A549 (cell line): ENCODE data around the gene AFAP1L2. TPM values are rescaled to one million over a fixed set of nuclear protein-coding genes. Genes with fewer than 3 reads are reported as not detected.

Source experiments
- ATAC-seq, 2 experiments: fragments of 200-7000 bp in 1 of 2; fragments of >200 bp in 1 of 2; cut with Nextera tagmentation in 1 of 2; cut with Tn5 transposase in 1 of 2; 3 replicates each; pipeline versions ENCODE4 v1.8.0 to v1.9.1; 2018 to 2020; ENCODE audit warnings: mild to moderate bottlenecking in 1 of 2, moderate library complexity in 1 of 2
- CTCF ChIA-PET: fragments of 300-600 bp; sonication (Branson Sonifier 250); formaldehyde crosslinking; extraction: SDS; loops from one replicate; lab custom pipeline; 2021; ENCODE audit warnings: antibody characterized with exemption, inconsistent platforms; lab: Yijun Ruan, JAX
- POLR2A ChIA-PET: fragments of 350-600 bp; formaldehyde crosslinking; extraction: SDS; loops from one replicate; lab custom pipeline; 2021; ENCODE audit warnings: antibody characterized with exemption, inconsistent platforms; lab: Yijun Ruan, JAX
- DNase-seq, 2 experiments: peaks; one replicate each; pipeline versions ENCODE4 v3.0.0 to v3.0.0-alpha.2; 2011 to 2016; ENCODE audit warnings: low read depth in 1 of 2, low spot score in 1 of 2
- FAIRE-seq: peaks from 2 replicates; lab custom pipeline; 2011; peaks lifted over from hg19 to GRCh38; lab: Jason Lieb, UNC
- H3K27ac ChIP-seq, 2 experiments: fragments of >200 bp; sonication (Bioruptor Twin); formaldehyde crosslinking; 3 replicates each; pipeline ENCODE4 v1.5.1; 2016 to 2017
- H3K4me1 ChIP-seq: fragments of >200 bp; sonication (Bioruptor Twin); formaldehyde crosslinking; 3 replicates; pipeline ENCODE4 v1.6.1; 2016
- H3K4me2 ChIP-seq: fragments of >200 bp; sonication (Bioruptor Twin); formaldehyde crosslinking; 3 replicates; pipeline ENCODE4 v1.6.1; 2016
- H3K4me3 ChIP-seq: fragments of >200 bp; sonication (Bioruptor Twin); formaldehyde crosslinking; 3 replicates; pipeline ENCODE4 v1.5.1; 2016
- H3K9me3 ChIP-seq: fragments of >200 bp; sonication (Bioruptor Twin); formaldehyde crosslinking; 3 replicates; pipeline ENCODE4 v1.6.1; 2016
- ATOH8 ChIP-seq: fragments of 250-450 bp; sonication (Bioruptor Pico); IDR thresholded peaks from 2 replicates; pipeline ENCODE4 v1.5.0; 2020; ENCODE audit warnings: low read depth, mild to moderate bottlenecking, moderate library complexity
- BCL3 ChIP-seq: fragments of >200 bp; sonication (Bioruptor Twin); formaldehyde crosslinking; IDR thresholded peaks from 3 replicates; pipeline ENCODE4 v1.6.1; 2016
- BHLHE40 ChIP-seq: IDR thresholded peaks from 2 replicates; pipeline ENCODE4 v1.6.1; 2012; ENCODE audit warnings: low read depth, low read length, inconsistent platforms
- CEBPB ChIP-seq, 2 experiments: fragments of >200 bp in 1 of 2; sonication (Bioruptor Twin) in 1 of 2; formaldehyde crosslinking in 1 of 2; IDR thresholded peaks; 2 replicates each; pipeline ENCODE4 v1.6.1; 2012 to 2016
- CHD4 ChIP-seq: fragments of 200-600 bp; sonication (generic); IDR thresholded peaks from 2 replicates; pipeline ENCODE4 v1.6.1; 2016; ENCODE audit warnings: antibody characterized with exemption, mild to moderate bottlenecking, borderline replicate concordance
- EHF ChIP-seq: fragments of 250-450 bp; sonication (Bioruptor Pico); IDR thresholded peaks from 2 replicates; pipeline ENCODE4 v1.5.0; 2020; ENCODE audit warnings: mild to moderate bottlenecking
- EP300 ChIP-seq, 2 experiments: fragments of >200 bp; sonication (Bioruptor Twin); formaldehyde crosslinking; IDR thresholded peaks; 2 replicates in 1 of 2; 3 replicates in 1 of 2; pipeline ENCODE4 v1.6.1; 2016 to 2017
- FOSB ChIP-seq: fragments of 250-450 bp; sonication (Bioruptor Pico); IDR thresholded peaks from 2 replicates; pipeline ENCODE4 v1.5.0; 2020; ENCODE audit warnings: mild to moderate bottlenecking, moderate library complexity
- FOSL2 ChIP-seq, 2 experiments: fragments of 450-650 bp in 1 of 2; fragments of >200 bp in 1 of 2; sonication (Bioruptor Twin) in 1 of 2; formaldehyde crosslinking; IDR thresholded peaks; 2 replicates each; pipeline versions ENCODE4 v1.5.0 to v1.6.1; 2016 to 2020; ENCODE audit warnings: mild to moderate bottlenecking in 1 of 2, moderate library complexity in 1 of 2
- HOXA7 ChIP-seq: fragments of 250-450 bp; sonication (Bioruptor Pico); IDR thresholded peaks from 2 replicates; pipeline ENCODE4 v1.5.0; 2020; ENCODE audit warnings: mild to moderate bottlenecking, moderate library complexity
- HOXB13 ChIP-seq: fragments of 250-450 bp; sonication (Bioruptor Pico); IDR thresholded peaks from 2 replicates; pipeline ENCODE4 v1.5.0; 2020; ENCODE audit warnings: low read depth, mild to moderate bottlenecking, moderate library complexity
- JUNB ChIP-seq: fragments of >200 bp; sonication (Bioruptor Twin); formaldehyde crosslinking; IDR thresholded peaks from 2 replicates; pipeline ENCODE4 v1.6.1; 2016
- KDM5A ChIP-seq: fragments of 200-600 bp; sonication (generic); IDR thresholded peaks from 2 replicates; pipeline ENCODE4 v1.6.1; 2016; ENCODE audit warnings: antibody characterized with exemption, mild to moderate bottlenecking
- MAZ ChIP-seq: fragments of 150-350 bp; IDR thresholded peaks from 2 replicates; pipeline ENCODE4 v1.6.1; 2014; ENCODE audit warnings: antibody characterized with exemption, low read depth, low read length, borderline replicate concordance
- PHF8 ChIP-seq: fragments of 200-600 bp; sonication (generic); IDR thresholded peaks from 2 replicates; pipeline ENCODE4 v1.6.1; 2016; ENCODE audit warnings: low read depth, mild to moderate bottlenecking, antibody characterized with exemption, moderate library complexity, borderline replicate concordance
- POLR2AphosphoS2 ChIP-seq: conservative IDR thresholded peaks from 2 replicates; pipeline ENCODE4 v1.6.1; 2012; ENCODE audit warnings: low read length, improper control_type of control experiment, inconsistent platforms
- RARB ChIP-seq: fragments of 250-450 bp; sonication (Bioruptor Pico); IDR thresholded peaks from 2 replicates; pipeline ENCODE4 v1.8.0; 2021; ENCODE audit warnings: mild to moderate bottlenecking, moderate library complexity
- RCOR1 ChIP-seq: fragments of 150-350 bp; IDR thresholded peaks from 2 replicates; pipeline ENCODE4 v1.6.1; 2014; ENCODE audit warnings: antibody characterized with exemption, low read length, low read depth
- REST ChIP-seq: fragments of 200-600 bp; sonication (generic); IDR thresholded peaks from 2 replicates; pipeline ENCODE4 v1.6.1; 2016; ENCODE audit warnings: antibody characterized with exemption, mild to moderate bottlenecking, moderate library complexity
- RNF2 ChIP-seq: fragments of 200-600 bp; sonication (generic); IDR thresholded peaks from 2 replicates; pipeline ENCODE4 v1.6.1; 2016; ENCODE audit warnings: low read depth, mild to moderate bottlenecking, antibody characterized with exemption, moderate library complexity, borderline replicate concordance
- SMC3 ChIP-seq: fragments of >200 bp; sonication (Bioruptor Twin); formaldehyde crosslinking; IDR thresholded peaks from 3 replicates; pipeline ENCODE4 v1.6.1; 2018; ENCODE audit warnings: inconsistent platforms
- TFCP2L1 ChIP-seq: fragments of 250-450 bp; sonication (Bioruptor Pico); IDR thresholded peaks from 2 replicates; pipeline ENCODE4 v1.5.0; 2021; ENCODE audit warnings: mild to moderate bottlenecking
- TP53 ChIP-seq: fragments of 250-450 bp; sonication (Bioruptor Pico); IDR thresholded peaks from 2 replicates; pipeline ENCODE4 v1.5.0; 2021; ENCODE audit warnings: mild to moderate bottlenecking, moderate library complexity
- ZNF302 ChIP-seq: fragments of 250-450 bp; sonication (Bioruptor Pico); IDR thresholded peaks from 2 replicates; pipeline ENCODE4 v1.9.0; 2021; ENCODE audit warnings: inconsistent platforms, mild to moderate bottlenecking, moderate library complexity
- WGBS: methylation state at CpG from one replicate; pipeline ENCODE4 v1.1.6; 2017; ENCODE audit errors: missing lambda C conversion rate; 5-methylcytosine and 5-hydroxymethylcytosine counted together
- polyA plus RNA-seq, 4 experiments: library from polyadenylated mRNA; depleted of rRNA in 3 of 4; stranded (reverse); fragments of >200 nt; fragmentation: RNase III in 1 of 4; extraction: RNeasy Plus Mini Kit Qiagen cat#74134 plus additional on column Dnase treatment in 1 of 4; gene quantifications; 2 replicates in 3 of 4; 3 replicates in 1 of 4; pipeline ENCODE4 v1.2.3, GENCODE V29; 2011 to 2017

AFAP1L2 gene
- polyA plus RNA-seq, 2 of the 4 experiments (the other 2 are of a cell fraction), result 19.6 to 27.3 TPM

- Histone ChIP-seq H3K4me3 (no peak overlapping the region), H3K4me1 (no peaks in the 10 kb centered on the region), H3K27ac (no peak overlapping the region), H3K9me3 (no peaks in the 10 kb centered on the region), H3K4me2 (no peak overlapping the region)
- ChIA-PET POLR2A (no interaction called here), CTCF (interaction anchor here (1.6 to 13.3 kb wide), 2 partner anchors 39 to 129 kb away, joined by 5 to 140 read pairs; no protein-coding TSS in a partner anchor)
- no peak for DNase-seq
- WGBS, result 92% methylated on average over 4 of the region's 4 CpGs
- ATAC-seq, result no peak
- TF ChIP-seq EP300 (IDR thresholded peaks at IDR 0.05) (no peak), POLR2AphosphoS2 (no peak), ZNF302 (CRISPR knock-in tag) (no peak), HOXB13 (CRISPR knock-in tag) (no peak), KDM5A (no peak), JUNB (no peak), BHLHE40 (no peak), TP53 (CRISPR knock-in tag) (no peak), MAZ (no peak)
- FAIRE-seq, result no peak
Observed at GRCh38 chr10:114432566-114433093, 28.3 kb upstream of the AFAP1L2 start.

GRCh38 chr10:114431414-114432135 is 27.3 kb upstream of the AFAP1L2 start:
- CTCF ChIA-PET, result interaction anchor here (1.6 to 13.3 kb wide), 2 partner anchors 40 to 128 kb away, joined by 5 to 140 read pairs; no protein-coding TSS in a partner anchor
- Histone ChIP-seq H3K27ac (no peak overlapping the region), H3K4me2 (no peak overlapping the region), H3K4me3 (no peak overlapping the region), H3K9me3 (no peaks in the 10 kb centered on the region), H3K4me1 (no peaks in the 10 kb centered on the region)
- TF ChIP-seq ZNF302 (CRISPR knock-in tag), result no peak
- no peak for TF ChIP-seq FOSB (CRISPR knock-in tag)
- TF ChIP-seq EHF, result no peak
- TF ChIP-seq RARB (CRISPR knock-in tag), result no peak
- TF ChIP-seq PHF8, result no peak
- no peak for TF ChIP-seq FOSL2 (IDR thresholded peaks at IDR 0.05)
- TF ChIP-seq FOSL2 (CRISPR knock-in tag; IDR thresholded peaks at IDR 0.05), result no peak
- no peak for TF ChIP-seq RCOR1
- TF ChIP-seq RNF2, result no peak
- TF ChIP-seq TFCP2L1 (CRISPR knock-in tag), result no peak
- WGBS, result 91% methylated on average over 4 of the region's 4 CpGs
- no peak for DNase-seq
- ATAC-seq, result no peak
- POLR2A ChIA-PET, result no interaction called here
- FAIRE-seq, result no peak

- no peak overlapping the region for H3K4me3 ChIP-seq
- DNase-seq (no peak), ATAC-seq (no peak), FAIRE-seq (no peak)
- no peaks in the 10 kb centered on the region for H3K4me1 ChIP-seq
- WGBS, result 87% methylated on average over 12 of the region's 12 CpGs
- no peak overlapping the region for H3K4me2 ChIP-seq
- CTCF ChIA-PET, result interaction anchor here (1.4 to 13.3 kb wide), 2 partner anchors 27 to 127 kb away, joined by 3 to 140 read pairs; partner anchors contain the start of gene AFAP1L2
- POLR2A ChIA-PET, result interaction anchor here (1.1 kb wide), 1 partner anchor 13 kb away, joined by 3 read pairs; no protein-coding TSS in a partner anchor
- H3K9me3 ChIP-seq, result no peaks in the 10 kb centered on the region
- H3K27ac ChIP-seq, result no peak overlapping the region
- TF ChIP-seq HOXA7 (CRISPR knock-in tag), result no peak
- no peak for TF ChIP-seq ATOH8 (CRISPR knock-in tag)
- no peak for TF ChIP-seq REST
- TF ChIP-seq SMC3, result no peak
- no peak for TF ChIP-seq BCL3
- TF ChIP-seq MAZ, result no peak
- no peak for TF ChIP-seq CEBPB (IDR thresholded peaks at IDR 0.05)
- no peak for TF ChIP-seq TFCP2L1 (CRISPR knock-in tag)
- TF ChIP-seq CHD4, result no peak
Observed at GRCh38 chr10:114430688-114431413, 26.5 kb upstream of the AFAP1L2 start.
